K562 (cell line): ENCODE measurements around the gene NAGPA. TPM values are rescaled to one million over a fixed set of nuclear protein-coding genes. Genes with fewer than 3 reads are reported as not detected.

Experiments
- ATAC-seq: fragments of 200-7000 bp; cut with Tn5 transposase; 3 replicates; pipeline ENCODE4 v1.9.1; 2020; ENCODE audit warnings: moderate library complexity
- BruUV-seq: library from RNA; stranded (reverse); fragments of 400-500 nt; replicated peaks from 2 replicates; lab custom pipeline; 2021; lab: Mats Ljungman, UMichigan
- CTCF ChIA-PET: fragments of 300-600 bp; formaldehyde crosslinking; extraction: SDS; loops from one replicate; lab custom pipeline; 2021; ENCODE audit warnings: low intra/inter-chr PET ratio; lab: Yijun Ruan, JAX
- POLR2A ChIA-PET: fragments of 300-600, 350-650 bp; sonication (Branson Sonifier 250); formaldehyde crosslinking; extraction: SDS; loops from one replicate; lab custom pipeline; 2021; ENCODE audit warnings: antibody characterized with exemption, inconsistent platforms; lab: Yijun Ruan, JAX
- DNase-seq, 4 experiments: peaks; one replicate each; pipeline versions ENCODE4 v3.0.0 to v3.0.0-alpha.2; 2011 to 2018; ENCODE audit warnings: low spot score in 3 of 4, mixed read lengths in 3 of 4; ENCODE audit errors: extremely low read depth in 1 of 4
- FAIRE-seq: peaks from 2 replicates; lab custom pipeline; 2011; peaks lifted over from hg19 to GRCh38; lab: Jason Lieb, UNC
- H2AFZ ChIP-seq: 2 replicates; pipeline ENCODE4 v1.6.0; 2011; ENCODE audit warnings: low read depth, low read length, control low read depth, inconsistent platforms
- H3K27ac ChIP-seq: fragments of 200-600 bp; 3 replicates; pipeline ENCODE4 v1.8.0; 2011; ENCODE audit warnings: low read depth, mild to moderate bottlenecking, control low read depth, inconsistent platforms, low read length, moderate library complexity, mixed read lengths; ENCODE audit errors: extremely low read depth
- H3K27me3 ChIP-seq, 2 experiments: fragments of 300-600 bp in 1 of 2; 2 replicates in 1 of 2; 3 replicates in 1 of 2; pipeline versions ENCODE4 v1.6.0 to v1.8.0; 2011; ENCODE audit warnings: inconsistent platforms in 2 of 2, low read length in 2 of 2, mild to moderate bottlenecking in 1 of 2, mixed read lengths in 1 of 2, moderate library complexity in 1 of 2; ENCODE audit not compliant: control insufficient read depth in 2 of 2, insufficient read depth in 2 of 2
- H3K36me3 ChIP-seq: fragments of 300-600 bp; 3 replicates; pipeline ENCODE4 v1.8.0; 2011; ENCODE audit warnings: mild to moderate bottlenecking, low read length, inconsistent platforms; ENCODE audit not compliant: control insufficient read depth, insufficient read depth
- H3K4me1 ChIP-seq, 2 experiments: fragments of 200-600 bp in 1 of 2; replicated peaks in 1 of 2; 2 replicates in 1 of 2; 3 replicates in 1 of 2; pipeline versions ENCODE4 v1.5.1 to v1.8.0; 2011; ENCODE audit warnings: inconsistent platforms in 2 of 2, low read length in 2 of 2, mild to moderate bottlenecking in 1 of 2, mixed read lengths in 1 of 2, moderate library complexity in 1 of 2; ENCODE audit not compliant: control insufficient read depth in 2 of 2, insufficient read depth in 2 of 2
- H3K4me2 ChIP-seq: 2 replicates; pipeline ENCODE4 v1.6.1; 2011; ENCODE audit warnings: low read length, control low read depth, inconsistent platforms, mixed read lengths; ENCODE audit not compliant: insufficient read depth
- H3K4me3 ChIP-seq: fragments of 200-600 bp; sonication (generic), shearing (Covaris generic); 2 replicates; pipeline ENCODE4 v1.5.1; 2016; ENCODE audit warnings: control low read depth, inconsistent platforms
- H3K79me2 ChIP-seq: fragments of 200-600 bp; 3 replicates; pipeline ENCODE4 v1.8.0; 2011; ENCODE audit warnings: low read length, inconsistent platforms; ENCODE audit not compliant: control insufficient read depth, insufficient read depth
- H3K9ac ChIP-seq, 2 experiments: 2 replicates each; pipeline versions ENCODE4 v1.6.0 to v1.6.1; 2011; ENCODE audit warnings: low read depth in 2 of 2, low read length in 2 of 2, control low read depth in 1 of 2, inconsistent platforms in 1 of 2, mild to moderate bottlenecking in 1 of 2, mixed read lengths in 1 of 2; ENCODE audit not compliant: insufficient read depth in 1 of 2
- H3K9me1 ChIP-seq: one replicate; pipeline ENCODE4 v1.6.0; 2011; ENCODE audit warnings: inconsistent platforms, mild to moderate bottlenecking, low read length, moderate library complexity; ENCODE audit not compliant: control insufficient read depth, insufficient read depth
- H3K9me3 ChIP-seq: replicated peaks from 2 replicates; pipeline ENCODE4 v1.5.1; 2011; ENCODE audit warnings: low read depth, low read length, inconsistent platforms; ENCODE audit not compliant: control insufficient read depth, insufficient read depth
- H4K20me1 ChIP-seq: replicated peaks from 2 replicates; pipeline ENCODE4 v1.6.1; 2011; ENCODE audit warnings: low read length, inconsistent platforms, mixed read lengths; ENCODE audit not compliant: control insufficient read depth, insufficient read depth
- ARID2 ChIP-seq: fragments of 450-650 bp; IDR thresholded peaks from 2 replicates; pipeline ENCODE4 v1.6.1; 2017; ENCODE audit warnings: antibody characterized with exemption, mild to moderate bottlenecking
- BRD9 ChIP-seq: fragments of 450-650 bp; IDR thresholded peaks from 2 replicates; pipeline ENCODE4 v1.6.1; 2018; ENCODE audit warnings: low read depth; ENCODE audit not compliant: partially characterized antibody
- ELF2 ChIP-seq: fragments of 250-450 bp; sonication (Bioruptor Pico); IDR thresholded peaks from 2 replicates; pipeline ENCODE4 v1.5.0; 2021; ENCODE audit warnings: mild to moderate bottlenecking
- KAT7 ChIP-seq: sonication (generic); formaldehyde crosslinking; IDR thresholded peaks from 2 replicates; pipeline ENCODE4 v1.8.0; 2022; ENCODE audit warnings: missing genetic modification reagents, mild to moderate bottlenecking, borderline replicate concordance
- NFE2 ChIP-seq: IDR thresholded peaks from 2 replicates; pipeline ENCODE4 v1.6.1; 2014; ENCODE audit warnings: antibody characterized with exemption, low read depth
- POLR3G ChIP-seq: IDR thresholded peaks from 2 replicates; pipeline ENCODE4 v1.6.1; 2011; ENCODE audit not compliant: insufficient read length, insufficient replicate concordance; ENCODE audit errors: extremely low read depth
- SMC3 ChIP-seq: conservative IDR thresholded peaks from 2 replicates; pipeline ENCODE4 v1.6.1; 2011; ENCODE audit warnings: low read depth, low read length, improper control_type of control experiment; ENCODE audit not compliant: insufficient read depth
- ZNF354B ChIP-seq: fragments of 250-450 bp; sonication (Bioruptor Pico); IDR thresholded peaks from 2 replicates; pipeline ENCODE4 v1.4.0; 2020
- WGBS: fragments of 100-300 bp; shearing (Covaris generic); methylation state at CpG from one replicate; pipeline ENCODE4 v1.1.6; 2016; ENCODE audit warnings: low coverage, mixed read lengths; ENCODE audit not compliant: insufficient coverage; ENCODE audit errors: missing lambda C conversion rate; 5-methylcytosine and 5-hydroxymethylcytosine counted together
- in situ Hi-C: fragments of 300-500 bp; cut with MboI; formaldehyde crosslinking; loops from 4 replicates; pipeline ENCODE4 v1.15.0; 2018; ENCODE audit warnings: inconsistent platforms, mixed read lengths
- intact Hi-C: fragments of 100-400 bp; cut with micrococcal nuclease; formaldehyde crosslinking; loops from 2 replicates; pipeline ENCODE4 v1.14.2; 2022
- polyA plus RNA-seq, 8 experiments: library from polyadenylated mRNA; depleted of rRNA in 4 of 8; stranded (reverse) in 5 of 8; unstranded in 3 of 8; fragments of >200 nt; fragmentation: Nextera tagmentation in 2 of 8; fragmentation: Illumina TruSeq in 1 of 8; extraction: Ambion mirVana in 2 of 8; extraction: Trizol in 1 of 8; gene quantifications; 2 replicates each; pipeline versions ENCODE4 v1.2.1 to v1.2.3, GENCODE V29; 2011 to 2014; ENCODE audit warnings: inconsistent platforms in 1 of 8, missing spikeins in 1 of 8
- total RNA-seq, 7 experiments: library from RNA; depleted of rRNA in 6 of 7; stranded (reverse); fragments of >200 nt in 6 of 7; fragmentation: Illumina TruSeq in 2 of 7; extraction: Trizol in 2 of 7; gene quantifications; 2 replicates each; pipeline versions ENCODE4 v1.2.1 to v1.2.3, GENCODE V29; 2011 to 2021; ENCODE audit warnings: low replicate concordance in 1 of 7
- TF ChIP-seq, protein P1 (sequence below): sonication (generic); formaldehyde crosslinking; IDR thresholded peaks from 2 replicates; pipeline ENCODE4 v1.8.0; 2022; ENCODE audit warnings: missing genetic modification reagents, mild to moderate bottlenecking, moderate library complexity, borderline replicate concordance

Gene NAGPA
- total and polyA plus RNA-seq, 9 of the 15 experiments (the other 6 are each of a cell fraction or from before 2014, with no cell fraction given): 0.15 to 12.7 (median 4.6) TPM

DNA sequence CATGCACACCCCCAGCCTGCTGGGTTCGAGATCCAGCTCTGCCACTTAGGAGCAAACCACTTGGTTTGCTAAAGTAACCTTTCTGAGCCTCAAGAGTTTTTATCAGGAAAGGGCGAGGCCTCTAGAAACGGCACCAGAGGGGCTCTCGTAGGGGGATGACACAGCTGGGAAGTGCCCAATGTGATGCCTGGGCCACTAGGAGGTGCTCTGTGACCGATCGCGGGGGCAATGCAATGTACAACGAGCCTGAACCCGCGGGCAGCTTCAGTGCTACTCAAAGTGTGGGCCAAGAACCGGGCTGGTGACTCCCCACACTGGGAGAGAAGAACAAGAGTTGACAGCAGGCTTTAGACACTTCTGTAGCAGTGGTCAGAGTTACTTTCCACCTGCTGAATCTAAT, 22.6 kb upstream of the NAGPA start (continued):
- no peak for TF ChIP-seq BRD9
- TF ChIP-seq NFE2: peak; percentile 30; the same call in 1 of the 2 replicates
- no peak for TF ChIP-seq KAT7 (CRISPR knock-in tag)
- TF ChIP-seq, protein P1, sequence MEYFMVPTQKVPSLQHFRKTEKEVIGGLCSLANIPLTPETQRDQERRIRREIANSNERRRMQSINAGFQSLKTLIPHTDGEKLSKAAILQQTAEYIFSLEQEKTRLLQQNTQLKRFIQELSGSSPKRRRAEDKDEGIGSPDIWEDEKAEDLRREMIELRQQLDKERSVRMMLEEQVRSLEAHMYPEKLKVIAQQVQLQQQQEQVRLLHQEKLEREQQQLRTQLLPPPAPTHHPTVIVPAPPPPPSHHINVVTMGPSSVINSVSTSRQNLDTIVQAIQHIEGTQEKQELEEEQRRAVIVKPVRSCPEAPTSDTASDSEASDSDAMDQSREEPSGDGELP: peak; percentile 63; the same call in 1 of the 2 replicates
- TF ChIP-seq POLR3G: no peak
- TF ChIP-seq ARID2: no peak
- peak; percentile 41 for TF ChIP-seq SMC3

DNA sequence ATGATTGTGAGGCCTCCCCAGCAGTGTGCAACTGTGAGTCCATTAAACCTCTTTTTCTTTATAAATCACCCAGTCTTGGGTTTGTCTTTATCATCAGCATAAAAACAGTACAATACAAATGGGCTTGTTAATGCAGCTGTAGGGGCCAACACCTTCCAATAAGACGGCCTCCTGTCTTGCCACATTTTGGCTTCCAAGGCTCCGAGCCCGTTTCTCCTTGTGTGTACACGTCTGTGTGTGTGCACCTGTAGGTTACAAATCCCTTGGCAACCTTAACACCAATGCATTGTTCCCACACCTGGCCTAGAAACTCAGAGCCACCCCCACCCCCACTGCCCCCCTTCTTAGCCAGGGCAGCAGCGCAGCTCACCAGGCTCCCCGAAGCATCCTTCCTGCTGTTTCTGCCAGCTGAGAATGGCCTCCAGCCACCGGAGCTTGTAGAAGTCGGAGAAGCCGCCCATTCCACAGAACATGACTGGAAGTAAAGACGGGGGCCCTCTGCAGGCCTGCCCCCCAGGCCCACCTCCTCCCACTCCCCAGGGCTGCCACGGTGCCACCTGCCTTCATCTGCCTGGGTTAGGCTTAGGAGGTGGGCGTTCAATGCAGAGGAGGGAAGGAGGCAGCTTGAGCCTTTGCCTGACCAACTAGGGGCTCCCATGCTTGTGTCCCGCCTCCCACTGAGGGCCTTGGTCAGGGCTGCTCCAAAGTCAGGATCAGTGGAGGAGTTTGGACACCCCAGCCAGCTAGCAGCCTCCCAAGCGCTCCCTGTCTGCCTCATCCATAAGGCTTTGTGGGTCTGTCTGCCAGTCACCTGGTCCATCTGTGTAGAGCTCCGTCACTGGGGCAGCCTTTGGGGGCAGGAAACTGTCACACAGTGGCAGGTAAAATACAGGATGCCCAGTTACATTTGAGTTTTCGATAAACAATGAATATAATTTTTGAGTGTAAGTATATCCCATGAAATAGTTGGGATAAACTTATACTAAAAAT, 21.4 kb upstream of the NAGPA start:
- 8% methylated on average over 16 of the region's 16 CpGs for WGBS
- CTCF ChIA-PET: no interaction called here
- Histone ChIP-seq H3K9me3 (no peaks in the 10 kb centered on the region), H2AFZ (no peak overlapping the region), H3K79me2 (no peaks in the 10 kb centered on the region), H4K20me1 (no peaks in the 10 kb centered on the region), H3K9ac (no peak overlapping the region)
- no TSS peak for BruUV-seq
- intact Hi-C loops: no loop called here
- TF ChIP-seq ELF2 (CRISPR knock-in tag) (no peak), ZNF354B (no peak)
- TF ChIP-seq, all 486 proteins: peak for 0
- Histone ChIP-seq H3K27me3 (peaks cover 12 to 47% of the 10 kb centered on the region in 2 experiments), H3K27ac (no peak overlapping the region), H3K36me3 (no peaks in the 10 kb centered on the region), H3K4me2 (no peak overlapping the region), H3K4me1 (no peaks in the 10 kb centered on the region), H3K9me1 (no peaks in the 10 kb centered on the region), H3K4me3 (no peak overlapping the region)
- FAIRE-seq: no peak
- in situ Hi-C loops: no loop called here
- DNase-seq: peak in 1 of 4 experiments; percentile 5
- ATAC-seq: no peak
- POLR2A ChIA-PET: interaction anchor here (0.6 to 0.9 kb wide), 3 partner anchors 11 to 13 kb away, joined by 3 to 4 read pairs (median 4); no protein-coding TSS in a partner anchor
